IPS-20b (cell line): ENCODE results near the gene APBB2.
"Not testable (repeated sequence)": the region's sequence is repeated elsewhere in the genome, so short reads cannot be mapped to it uniquely, and the experiment has no call there.

ENCODE experiments used
- H3K27ac ChIP-seq: one replicate; pipeline ENCODE4 v1.5.1; 2013; ENCODE audit warnings: low read length
- H3K27me3 ChIP-seq: 2 replicates; pipeline ENCODE4 v1.6.1; 2013; ENCODE audit warnings: mild to moderate bottlenecking, low read length, inconsistent platforms; ENCODE audit not compliant: insufficient read depth
- H3K36me3 ChIP-seq: 2 replicates; pipeline ENCODE4 v1.6.1; 2013; ENCODE audit warnings: low read depth, mild to moderate bottlenecking, inconsistent platforms, low read length, moderate library complexity; ENCODE audit not compliant: insufficient read depth
- H3K4me1 ChIP-seq: 2 replicates; pipeline ENCODE4 v1.6.1; 2013; ENCODE audit warnings: mild to moderate bottlenecking, control low read depth, inconsistent platforms, low read length, moderate library complexity; ENCODE audit not compliant: insufficient read depth
- H3K4me3 ChIP-seq: 2 replicates; pipeline ENCODE4 v1.5.1; 2013; ENCODE audit warnings: mild to moderate bottlenecking, low read length, inconsistent platforms
- H3K9ac ChIP-seq: 2 replicates; pipeline ENCODE4 v1.6.1; 2013; ENCODE audit warnings: low read depth, mild to moderate bottlenecking, inconsistent platforms, low read length, moderate library complexity
- H3K9me3 ChIP-seq: 2 replicates; pipeline ENCODE4 v1.6.1; 2013; ENCODE audit warnings: mild to moderate bottlenecking, low read depth, low read length, inconsistent platforms; ENCODE audit not compliant: insufficient read depth

APBB2 gene

GRCh38 chr4:41015016-41015675 is 199.2 kb downstream of the APBB2 start:
- Histone ChIP-seq H3K27me3 (no peaks in the 10 kb centered on the region), H3K27ac (no peak overlapping the region), H3K9me3 (no peaks in the 10 kb centered on the region), H3K4me1 (peaks cover 4% of the 10 kb centered on the region), H3K36me3 (no peaks in the 10 kb centered on the region), H3K4me3 (no peak overlapping the region), H3K9ac (no peak overlapping the region)

DNA sequence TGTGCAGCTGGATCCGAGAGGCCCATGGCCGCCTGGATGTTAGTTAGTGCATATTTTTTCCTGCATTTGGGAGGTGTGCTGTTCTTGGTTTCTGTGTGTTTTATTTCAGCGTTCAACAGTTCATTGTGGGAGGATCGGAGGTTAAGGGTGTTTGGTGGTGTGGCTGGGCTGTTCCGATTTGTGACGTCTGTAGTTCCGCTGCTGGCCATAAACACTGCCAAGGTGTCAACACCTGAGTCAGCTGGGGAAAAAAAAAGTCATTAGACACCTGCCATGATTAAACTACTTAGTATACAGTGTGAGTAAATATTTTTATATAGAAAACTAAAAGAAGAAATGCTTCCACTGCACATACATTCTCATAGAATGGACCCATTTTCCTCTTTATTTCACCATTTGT is 200.2 kb downstream of the APBB2 start:
- Histone ChIP-seq H3K9me3 (no peaks in the 10 kb centered on the region), H3K4me1 (peaks cover 4% of the 10 kb centered on the region), H3K4me3 (no peak overlapping the region), H3K36me3 (no peaks in the 10 kb centered on the region), H3K9ac (no peak overlapping the region), H3K27ac (no peak overlapping the region), H3K27me3 (no peaks in the 10 kb centered on the region)

- Histone ChIP-seq H3K4me3 (no peak overlapping the region), H3K9ac (no peak overlapping the region), H3K4me1 (peaks cover 4% of the 10 kb centered on the region), H3K27ac (no peak overlapping the region), H3K9me3 (no peaks in the 10 kb centered on the region), H3K27me3 (no peaks in the 10 kb centered on the region), H3K36me3 (no peaks in the 10 kb centered on the region)
Observed at GRCh38 chr4:41013746-41014145, 200.6 kb downstream of the APBB2 start.

- H3K27me3 ChIP-seq: no peaks in the 10 kb centered on the region
- H3K4me1 ChIP-seq: peaks cover 4% of the 10 kb centered on the region
- H3K27ac ChIP-seq: no peak overlapping the region
- H3K36me3 ChIP-seq: no peaks in the 10 kb centered on the region
- H3K4me3 ChIP-seq: no peak overlapping the region
- H3K9me3 ChIP-seq: no peaks in the 10 kb centered on the region
- H3K9ac ChIP-seq: no peak overlapping the region
Observed at GRCh38 chr4:41012911-41013310, 201.4 kb downstream of the APBB2 start.

DNA sequence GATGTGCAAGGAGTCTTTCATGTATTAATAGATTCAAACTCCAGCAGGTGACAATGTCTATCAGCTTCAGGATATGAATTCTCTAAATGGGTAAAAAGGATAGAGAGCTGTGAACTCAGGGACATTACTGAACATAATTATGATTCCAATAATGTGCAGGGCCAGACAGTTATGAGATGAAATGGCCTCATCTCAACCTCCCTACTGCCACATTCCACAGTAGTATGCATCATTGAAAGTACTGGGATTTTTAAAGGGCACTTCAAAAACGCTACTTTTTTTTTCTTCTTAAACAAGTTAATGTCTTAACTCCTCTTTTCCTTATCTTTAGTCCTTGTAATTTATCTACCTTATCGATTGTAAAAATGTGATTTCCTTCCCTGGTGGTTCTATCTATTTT is 202.0 kb downstream of the APBB2 start:
- H3K4me3 ChIP-seq: no peak overlapping the region
- peaks cover 4% of the 10 kb centered on the region for H3K4me1 ChIP-seq
- no peak overlapping the region for H3K9ac ChIP-seq
- no peaks in the 10 kb centered on the region for H3K9me3 ChIP-seq
- no peaks in the 10 kb centered on the region for H3K27me3 ChIP-seq
- H3K27ac ChIP-seq: no peak overlapping the region
- no peaks in the 10 kb centered on the region for H3K36me3 ChIP-seq

- H3K4me1 ChIP-seq: peaks cover 4% of the 10 kb centered on the region
- no peaks in the 10 kb centered on the region for H3K36me3 ChIP-seq
- no peak overlapping the region for H3K27ac ChIP-seq
- no peaks in the 10 kb centered on the region for H3K27me3 ChIP-seq
- H3K9ac ChIP-seq: no peak overlapping the region
- H3K4me3 ChIP-seq: no peak overlapping the region
- no peaks in the 10 kb centered on the region for H3K9me3 ChIP-seq
Observed at GRCh38 chr4:41009411-41009810, 204.9 kb downstream of the APBB2 start.

DNA sequence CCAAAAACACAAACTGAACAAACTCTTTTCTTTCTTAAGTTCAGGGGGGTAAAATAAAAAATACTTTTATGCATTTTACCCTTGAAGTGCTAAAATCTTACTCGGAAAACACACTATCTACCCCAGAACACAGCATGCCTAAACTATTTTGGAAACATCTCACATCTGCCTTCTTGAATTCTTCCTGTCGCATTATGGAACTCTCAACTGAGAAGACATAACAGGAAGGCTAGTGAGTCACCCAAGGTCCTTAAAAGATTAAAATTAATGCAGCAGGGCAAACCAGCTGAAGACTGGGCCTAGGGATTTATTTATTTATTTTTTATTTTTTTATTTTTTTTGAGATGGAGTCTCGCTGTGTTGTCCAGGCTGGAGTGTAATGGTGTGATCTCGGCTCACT is 208.2 kb downstream of the APBB2 start:
- no peak overlapping the region for H3K4me3 ChIP-seq
- no peak overlapping the region for H3K9ac ChIP-seq
- H3K27me3 ChIP-seq: no peaks in the 10 kb centered on the region
- peaks cover 4% of the 10 kb centered on the region; the same call in 1 of the 2 replicates for H3K4me1 ChIP-seq
- no peak overlapping the region for H3K27ac ChIP-seq
- no peaks in the 10 kb centered on the region for H3K36me3 ChIP-seq
- no peaks in the 10 kb centered on the region for H3K9me3 ChIP-seq

DNA sequence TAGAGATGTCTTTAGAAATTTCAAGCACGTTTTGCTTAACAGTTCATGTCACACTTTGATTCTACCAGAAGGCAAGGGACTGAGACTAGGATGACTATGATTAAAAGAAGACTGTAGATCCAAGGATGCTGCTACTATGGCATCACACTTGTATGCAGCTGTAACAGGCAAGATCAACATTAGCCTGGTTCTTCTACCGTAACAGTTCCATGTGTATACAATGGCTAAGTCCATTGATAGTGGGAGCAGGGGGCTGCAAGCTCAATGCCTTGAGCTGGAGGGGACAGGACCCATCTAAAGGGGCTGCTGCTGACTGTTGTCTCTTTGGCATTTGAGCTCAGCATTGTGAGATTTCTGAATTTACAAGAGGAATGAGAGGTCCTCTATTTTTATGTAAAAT is 212.0 kb downstream of the APBB2 start:
- no peak overlapping the region for H3K4me3 ChIP-seq
- H3K36me3 ChIP-seq: no peaks in the 10 kb centered on the region
- no peaks in the 10 kb centered on the region for H3K9me3 ChIP-seq
- peaks cover 11% of the 10 kb centered on the region; the same call in 1 of the 2 replicates for H3K4me1 ChIP-seq
- H3K27me3 ChIP-seq: no peaks in the 10 kb centered on the region
- H3K27ac ChIP-seq: no peak overlapping the region
- no peak overlapping the region for H3K9ac ChIP-seq

DNA sequence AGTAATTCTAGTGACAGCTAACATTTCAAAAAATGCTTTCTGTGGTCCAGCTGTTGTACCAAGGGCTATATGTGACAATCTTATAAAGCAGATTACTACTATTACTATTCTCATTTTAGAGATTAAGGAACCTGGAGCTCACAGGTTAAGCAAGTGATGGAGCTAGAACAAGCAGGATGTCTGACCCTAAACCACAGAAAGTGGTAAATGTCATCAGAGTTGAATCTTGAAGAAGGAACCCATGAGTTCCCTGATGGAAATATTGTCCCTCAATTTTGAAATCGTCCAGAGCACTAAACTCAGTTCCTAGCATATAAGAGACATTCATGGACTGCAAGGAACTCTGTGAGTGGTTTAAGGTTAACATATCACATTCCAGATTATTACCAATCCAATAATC is 214.0 kb downstream of the APBB2 start:
- Histone ChIP-seq H3K4me1 (peaks cover 11% of the 10 kb centered on the region; the same call in 1 of the 2 replicates), H3K36me3 (no peaks in the 10 kb centered on the region), H3K9me3 (no peaks in the 10 kb centered on the region), H3K27me3 (no peaks in the 10 kb centered on the region), H3K27ac (no peak overlapping the region), H3K9ac (no peak overlapping the region), H3K4me3 (no peak overlapping the region)

GRCh38 chr4:40998675-40999358 is 215.5 kb downstream of the APBB2 start:
- Histone ChIP-seq H3K27ac (no peak overlapping the region), H3K4me3 (no peak overlapping the region), H3K27me3 (no peaks in the 10 kb centered on the region), H3K36me3 (no peaks in the 10 kb centered on the region), H3K9me3 (no peaks in the 10 kb centered on the region), H3K4me1 (peaks cover 11% of the 10 kb centered on the region; the same call in 1 of the 2 replicates), H3K9ac (no peak overlapping the region)

DNA sequence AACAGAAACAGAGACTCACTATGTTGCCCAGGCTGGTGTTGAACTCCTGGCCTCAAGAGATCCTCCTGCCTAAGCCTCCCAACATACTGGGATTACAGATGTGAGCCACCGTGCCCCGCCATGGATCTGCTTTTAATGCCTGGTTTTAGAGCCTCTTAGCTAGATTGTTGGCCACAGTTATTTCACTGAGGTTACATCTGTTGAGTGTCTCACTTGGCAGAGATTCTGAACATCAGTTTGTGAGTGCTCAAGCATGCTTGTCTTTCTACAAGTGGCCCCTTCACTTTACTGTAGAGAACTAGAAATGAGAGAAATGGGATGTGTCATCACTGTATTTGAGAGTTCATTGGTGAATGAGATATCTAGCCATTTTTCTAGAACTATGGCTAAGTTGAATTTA is 218.5 kb downstream of the APBB2 start:
- Histone ChIP-seq H3K27ac (no peak overlapping the region), H3K36me3 (no peaks in the 10 kb centered on the region), H3K4me1 (peaks cover 7% of the 10 kb centered on the region; the same call in 1 of the 2 replicates), H3K27me3 (no peaks in the 10 kb centered on the region), H3K4me3 (no peak overlapping the region), H3K9ac (no peak overlapping the region), H3K9me3 (no peaks in the 10 kb centered on the region)

- H3K9me3 ChIP-seq, H3K27me3 ChIP-seq, H3K4me3 ChIP-seq, H3K4me1 ChIP-seq, H3K27ac ChIP-seq, H3K36me3 ChIP-seq, H3K9ac ChIP-seq: not testable (repeated sequence)
Observed at GRCh38 chr4:40994321-40994720, 220.0 kb downstream of the APBB2 start.
